ENCODE data around the gene DCAF12.

DCAF12 gene

DNA sequence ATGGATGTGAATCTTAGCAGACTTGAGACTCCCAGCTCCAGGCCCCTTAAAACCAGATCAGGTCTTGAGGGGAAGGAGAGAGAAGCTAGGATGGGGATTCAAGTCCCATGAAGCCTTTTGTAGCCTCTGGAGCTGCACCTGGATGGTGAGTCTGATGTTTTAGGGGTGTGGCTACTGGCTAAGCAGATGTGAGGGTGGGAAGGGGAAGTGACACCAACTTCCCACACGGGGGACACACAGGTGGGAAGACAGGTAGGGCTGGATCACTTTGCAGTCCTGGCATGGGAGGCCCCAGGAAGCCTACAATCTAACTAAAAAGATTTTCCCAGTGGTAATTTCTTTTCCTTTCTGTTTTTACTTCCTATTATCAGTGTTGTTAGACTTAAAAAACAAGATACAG lies 39.1 kb downstream of the DCAF12 start:
- TF ChIP-seq TSHZ2 (CRISPR knock-in tag; IDR thresholded peaks at IDR 0.05) (no peak), ZNF8 (CRISPR knock-in tag; IDR thresholded peaks at IDR 0.05) (no peak)
- TF ChIP-seq, protein P1, sequence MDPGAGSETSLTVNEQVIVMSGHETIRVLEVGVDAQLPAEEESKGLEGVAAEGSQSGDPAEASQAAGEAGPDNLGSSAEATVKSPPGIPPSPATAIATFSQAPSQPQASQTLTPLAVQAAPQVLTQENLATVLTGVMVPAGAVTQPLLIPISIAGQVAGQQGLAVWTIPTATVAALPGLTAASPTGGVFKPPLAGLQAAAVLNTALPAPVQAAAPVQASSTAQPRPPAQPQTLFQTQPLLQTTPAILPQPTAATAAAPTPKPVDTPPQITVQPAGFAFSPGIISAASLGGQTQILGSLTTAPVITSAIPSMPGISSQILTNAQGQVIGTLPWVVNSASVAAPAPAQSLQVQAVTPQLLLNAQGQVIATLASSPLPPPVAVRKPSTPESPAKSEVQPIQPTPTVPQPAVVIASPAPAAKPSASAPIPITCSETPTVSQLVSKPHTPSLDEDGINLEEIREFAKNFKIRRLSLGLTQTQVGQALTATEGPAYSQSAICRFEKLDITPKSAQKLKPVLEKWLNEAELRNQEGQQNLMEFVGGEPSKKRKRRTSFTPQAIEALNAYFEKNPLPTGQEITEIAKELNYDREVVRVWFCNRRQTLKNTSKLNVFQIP (CRISPR knock-in tag; IDR thresholded peaks at IDR 0.05; ENCODE audit: borderline replicate concordance, low read depth): no peak
- ATAC-seq: no peak

- ATAC-seq: no peak
- TF ChIP-seq TSHZ2 (CRISPR knock-in tag; IDR thresholded peaks at IDR 0.05): no peak
- no peak for TF ChIP-seq ZC3H10 (CRISPR knock-in tag; IDR thresholded peaks at IDR 0.05)
- TF ChIP-seq, protein P2, sequence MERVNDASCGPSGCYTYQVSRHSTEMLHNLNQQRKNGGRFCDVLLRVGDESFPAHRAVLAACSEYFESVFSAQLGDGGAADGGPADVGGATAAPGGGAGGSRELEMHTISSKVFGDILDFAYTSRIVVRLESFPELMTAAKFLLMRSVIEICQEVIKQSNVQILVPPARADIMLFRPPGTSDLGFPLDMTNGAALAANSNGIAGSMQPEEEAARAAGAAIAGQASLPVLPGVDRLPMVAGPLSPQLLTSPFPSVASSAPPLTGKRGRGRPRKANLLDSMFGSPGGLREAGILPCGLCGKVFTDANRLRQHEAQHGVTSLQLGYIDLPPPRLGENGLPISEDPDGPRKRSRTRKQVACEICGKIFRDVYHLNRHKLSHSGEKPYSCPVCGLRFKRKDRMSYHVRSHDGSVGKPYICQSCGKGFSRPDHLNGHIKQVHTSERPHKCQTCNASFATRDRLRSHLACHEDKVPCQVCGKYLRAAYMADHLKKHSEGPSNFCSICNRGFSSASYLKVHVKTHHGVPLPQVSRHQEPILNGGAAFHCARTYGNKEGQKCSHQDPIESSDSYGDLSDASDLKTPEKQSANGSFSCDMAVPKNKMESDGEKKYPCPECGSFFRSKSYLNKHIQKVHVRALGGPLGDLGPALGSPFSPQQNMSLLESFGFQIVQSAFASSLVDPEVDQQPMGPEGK (CRISPR knock-in tag; IDR thresholded peaks at IDR 0.05; ENCODE audit: borderline replicate concordance): no peak
- TF ChIP-seq, protein P1 (CRISPR knock-in tag; IDR thresholded peaks at IDR 0.05; ENCODE audit: borderline replicate concordance, low read depth): no peak
- no peak for TF ChIP-seq GLIS3 (CRISPR knock-in tag; IDR thresholded peaks at IDR 0.05)
- no peak for TF ChIP-seq RARB (CRISPR knock-in tag; IDR thresholded peaks at IDR 0.05)
- TF ChIP-seq CREB5 (CRISPR knock-in tag; IDR thresholded peaks at IDR 0.05; ENCODE audit: low read depth): no peak
- TF ChIP-seq ISL1 (CRISPR knock-in tag; IDR thresholded peaks at IDR 0.05): no peak
- no peak for TF ChIP-seq ZNF70 (CRISPR knock-in tag; IDR thresholded peaks at IDR 0.05)
- TF ChIP-seq TCF4 (CRISPR knock-in tag; IDR thresholded peaks at IDR 0.05; ENCODE audit: borderline replicate concordance): no peak
- no peak for TF ChIP-seq BACH2 (CRISPR knock-in tag; IDR thresholded peaks at IDR 0.05; ENCODE audit: borderline replicate concordance)
- no peak for TF ChIP-seq ZNF565 (CRISPR knock-in tag; conservative IDR thresholded peaks at IDR 0.05; ENCODE audit: low read depth)
- no peak for TF ChIP-seq ZNF8 (CRISPR knock-in tag; IDR thresholded peaks at IDR 0.05)
- TF ChIP-seq, protein P3, sequence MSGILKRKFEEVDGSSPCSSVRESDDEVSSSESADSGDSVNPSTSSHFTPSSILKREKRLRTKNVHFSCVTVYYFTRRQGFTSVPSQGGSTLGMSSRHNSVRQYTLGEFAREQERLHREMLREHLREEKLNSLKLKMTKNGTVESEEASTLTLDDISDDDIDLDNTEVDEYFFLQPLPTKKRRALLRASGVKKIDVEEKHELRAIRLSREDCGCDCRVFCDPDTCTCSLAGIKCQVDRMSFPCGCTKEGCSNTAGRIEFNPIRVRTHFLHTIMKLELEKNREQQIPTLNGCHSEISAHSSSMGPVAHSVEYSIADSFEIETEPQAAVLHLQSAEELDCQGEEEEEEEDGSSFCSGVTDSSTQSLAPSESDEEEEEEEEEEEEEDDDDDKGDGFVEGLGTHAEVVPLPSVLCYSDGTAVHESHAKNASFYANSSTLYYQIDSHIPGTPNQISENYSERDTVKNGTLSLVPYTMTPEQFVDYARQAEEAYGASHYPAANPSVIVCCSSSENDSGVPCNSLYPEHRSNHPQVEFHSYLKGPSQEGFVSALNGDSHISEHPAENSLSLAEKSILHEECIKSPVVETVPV (CRISPR knock-in tag; IDR thresholded peaks at IDR 0.05): no peak
- TF ChIP-seq TOX (CRISPR knock-in tag; IDR thresholded peaks at IDR 0.05; ENCODE audit: borderline replicate concordance): no peak
- TF ChIP-seq SNAI2 (CRISPR knock-in tag; IDR thresholded peaks at IDR 0.05): no peak
- no peak for TF ChIP-seq ZFP3 (CRISPR knock-in tag; IDR thresholded peaks at IDR 0.05)
- TF ChIP-seq ARNTL (CRISPR knock-in tag; IDR thresholded peaks at IDR 0.05; ENCODE audit: borderline replicate concordance, low read depth): no peak
Observed at GRCh38 chr9:34086864-34087263, 39.6 kb downstream of the DCAF12 start.

Data from SK-N-SH treated with all-trans-retinoic acid at 6 μM for 48 hours (cell line).